ENCODE data around the gene SMIM23.

GRCh38 chr5:171820561-171820960, 34.9 kb downstream of the SMIM23 start:
- TF ChIP-seq CTCF (IDR thresholded peaks at IDR 0.05) (no peak), HMGXB4 (CRISPR knock-in tag; IDR thresholded peaks at IDR 0.05) (no peak), ZNF138 (CRISPR knock-in tag; conservative IDR thresholded peaks at IDR 0.05) (no peak), FOXP4 (CRISPR knock-in tag; IDR thresholded peaks at IDR 0.05) (no peak), FOXJ3 (CRISPR knock-in tag; IDR thresholded peaks at IDR 0.05; ENCODE audit: borderline replicate concordance) (no peak)
